ENCODE results near the gene ANTXR1.

DNA sequence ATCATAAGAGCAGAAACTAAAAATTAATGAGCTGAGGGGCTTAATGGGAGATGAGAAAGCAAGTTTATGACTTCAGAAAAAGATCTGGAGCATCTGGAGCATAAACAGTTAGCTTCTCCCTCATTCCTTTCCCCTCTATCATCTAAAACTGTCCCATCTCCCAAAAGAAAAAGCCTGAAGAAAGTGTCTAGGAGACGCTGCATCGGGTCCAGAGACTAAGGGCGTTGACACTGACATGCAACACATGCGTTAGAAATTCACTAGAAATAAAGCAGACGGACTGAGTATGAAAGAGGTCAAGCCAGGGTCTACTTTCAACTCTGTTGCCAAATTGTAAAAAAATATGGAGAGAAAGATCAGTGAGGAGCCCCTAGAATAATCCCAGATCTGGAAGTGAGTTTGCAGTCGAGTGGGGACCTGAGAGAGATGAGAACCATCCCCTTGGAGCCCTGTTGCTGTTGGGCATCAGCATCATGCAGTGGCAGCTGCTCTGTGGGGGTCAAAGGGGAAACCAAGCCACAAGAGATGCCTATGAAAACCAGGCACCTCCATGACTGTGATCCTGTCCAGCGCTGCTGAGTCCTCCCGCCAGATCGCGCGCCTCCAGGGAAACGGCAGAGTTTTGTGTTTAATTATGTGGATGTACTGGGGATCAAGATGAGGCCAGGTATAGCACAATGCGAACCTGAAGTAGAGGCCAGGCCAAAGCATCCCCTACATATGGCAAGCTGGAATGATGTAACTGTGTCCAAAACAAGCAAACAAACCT lies 13.9 kb downstream of the ANTXR1 start:
- TF ChIP-seq POLR2A (IDR thresholded peaks at IDR 0.05): no peak
- TF ChIP-seq, protein P1, sequence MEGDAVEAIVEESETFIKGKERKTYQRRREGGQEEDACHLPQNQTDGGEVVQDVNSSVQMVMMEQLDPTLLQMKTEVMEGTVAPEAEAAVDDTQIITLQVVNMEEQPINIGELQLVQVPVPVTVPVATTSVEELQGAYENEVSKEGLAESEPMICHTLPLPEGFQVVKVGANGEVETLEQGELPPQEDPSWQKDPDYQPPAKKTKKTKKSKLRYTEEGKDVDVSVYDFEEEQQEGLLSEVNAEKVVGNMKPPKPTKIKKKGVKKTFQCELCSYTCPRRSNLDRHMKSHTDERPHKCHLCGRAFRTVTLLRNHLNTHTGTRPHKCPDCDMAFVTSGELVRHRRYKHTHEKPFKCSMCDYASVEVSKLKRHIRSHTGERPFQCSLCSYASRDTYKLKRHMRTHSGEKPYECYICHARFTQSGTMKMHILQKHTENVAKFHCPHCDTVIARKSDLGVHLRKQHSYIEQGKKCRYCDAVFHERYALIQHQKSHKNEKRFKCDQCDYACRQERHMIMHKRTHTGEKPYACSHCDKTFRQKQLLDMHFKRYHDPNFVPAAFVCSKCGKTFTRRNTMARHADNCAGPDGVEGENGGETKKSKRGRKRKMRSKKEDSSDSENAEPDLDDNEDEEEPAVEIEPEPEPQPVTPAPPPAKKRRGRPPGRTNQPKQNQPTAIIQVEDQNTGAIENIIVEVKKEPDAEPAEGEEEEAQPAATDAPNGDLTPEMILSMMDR (IDR thresholded peaks at IDR 0.05): no peak
